Brain microvascular endothelial cell (primary cell): ENCODE data around the gene TMPRSS15.

ENCODE experiments used
- DNase-seq: peaks from one replicate; pipeline ENCODE4 v3.0.0-alpha.2; 2020
- H3K27ac ChIP-seq: fragments of 250-450 bp; sonication (Bioruptor Pico); 2 replicates; pipeline ENCODE4 v1.5.1; 2020; ENCODE audit warnings: mild to moderate bottlenecking, moderate library complexity
- H3K27me3 ChIP-seq: fragments of 250-450 bp; sonication (Bioruptor Pico); replicated peaks from 2 replicates; pipeline ENCODE4 v1.5.1; 2020; ENCODE audit warnings: mild to moderate bottlenecking
- H3K36me3 ChIP-seq: fragments of 250-450 bp; sonication (Bioruptor Pico); replicated peaks from 2 replicates; pipeline ENCODE4 v1.5.1; 2020; ENCODE audit warnings: mild to moderate bottlenecking
- H3K4me3 ChIP-seq: 2 replicates; pipeline ENCODE4 v1.5.1; 2011; ENCODE audit warnings: low read depth, mild to moderate bottlenecking, control low read depth, low read length, moderate library complexity
- CTCF ChIP-seq: IDR thresholded peaks from 2 replicates; pipeline ENCODE4 v1.5.1; 2011; ENCODE audit warnings: low read depth, mild to moderate bottlenecking, moderate library complexity, low read length, control low read depth, inconsistent platforms; ENCODE audit errors: missing control alignments
- in situ Hi-C: cut with HindIII; loops from 2 replicates; pipeline ENCODE4 v1.10.0; 2017; ENCODE audit warnings: low sequenced_read_pairs, low pct_ligation_motif_present

TMPRSS15 gene

DNA sequence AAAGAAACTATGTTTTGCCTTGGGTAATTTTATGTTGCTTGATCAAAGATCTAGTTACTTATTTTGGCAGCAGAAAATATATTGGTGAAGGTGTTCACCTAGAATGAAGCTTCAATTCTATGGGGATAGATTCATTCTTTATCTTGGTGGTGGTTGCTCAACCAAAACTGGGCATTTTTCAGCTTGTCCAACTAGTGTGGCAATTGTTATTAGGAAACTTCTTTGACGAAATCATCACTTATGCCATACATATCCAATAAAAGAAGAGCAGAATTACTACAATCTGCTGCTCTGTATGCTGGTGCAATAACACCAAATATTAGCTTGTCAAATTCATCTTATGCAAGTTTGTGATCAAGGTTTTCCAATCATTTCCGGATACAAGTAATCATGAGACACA lies 26.8 kb upstream of the TMPRSS15 start:
- no peak for TF ChIP-seq CTCF
- no peak for DNase-seq
- H3K27me3 ChIP-seq = no peaks in the 10 kb centered on the region
- in situ Hi-C loops = no loop called here
- no peaks in the 10 kb centered on the region for H3K36me3 ChIP-seq
- no peak overlapping the region for H3K4me3 ChIP-seq
- H3K27ac ChIP-seq = no peak overlapping the region

DNA sequence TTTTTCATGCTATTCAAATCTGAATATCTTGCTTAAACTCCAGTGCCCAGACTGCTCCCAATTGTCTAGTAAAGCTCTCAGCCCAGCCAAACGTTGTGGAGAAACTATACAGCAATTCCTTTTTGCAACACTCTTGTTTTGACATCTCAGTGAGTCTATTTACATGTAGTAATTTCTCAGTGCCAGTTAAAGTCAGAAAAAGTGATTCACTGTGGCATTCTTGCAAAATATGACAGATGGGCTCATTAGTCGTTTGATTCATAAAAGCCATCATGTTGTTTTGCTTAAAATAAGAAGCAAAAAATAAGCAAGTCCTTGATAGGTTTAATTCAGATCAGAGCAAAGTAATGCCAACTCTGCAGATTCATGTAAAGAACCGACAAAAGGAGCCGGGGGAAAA lies 20.7 kb upstream of the TMPRSS15 start:
- in situ Hi-C loops = no loop called here
- TF ChIP-seq CTCF = no peak
- no peak for DNase-seq
- no peak overlapping the region for H3K4me3 ChIP-seq
- H3K27ac ChIP-seq = no peak overlapping the region
- no peaks in the 10 kb centered on the region for H3K36me3 ChIP-seq
- no peaks in the 10 kb centered on the region for H3K27me3 ChIP-seq

DNA sequence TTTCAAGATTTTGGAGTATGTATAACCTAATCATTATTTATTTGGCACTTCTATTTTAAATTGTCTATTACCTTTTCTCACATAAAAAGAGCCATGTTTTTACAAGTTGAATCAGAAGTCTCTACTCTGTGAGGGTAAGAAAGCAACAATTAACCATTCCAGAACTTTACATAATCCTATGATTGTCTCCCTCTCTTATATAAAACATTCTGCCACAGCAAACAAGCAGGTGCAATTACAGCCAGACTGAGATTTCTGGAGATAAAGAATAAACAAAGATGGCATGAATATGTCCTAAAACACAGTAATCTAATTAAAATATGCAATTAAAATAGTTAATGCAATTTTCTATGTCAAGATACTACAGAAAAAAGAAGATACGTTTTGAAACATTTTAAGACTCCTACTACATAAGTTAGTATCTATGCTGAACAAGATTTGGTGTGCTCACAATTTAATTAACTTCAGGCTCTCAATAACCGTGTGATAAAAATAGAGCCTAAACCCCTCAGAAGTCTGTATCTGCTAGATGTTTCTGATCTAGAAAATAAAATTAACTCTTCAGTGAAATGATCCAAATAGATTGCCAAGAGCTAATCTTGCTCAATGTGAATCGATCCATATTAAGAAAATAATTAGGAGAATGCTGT lies 13.7 kb upstream of the TMPRSS15 start:
- in situ Hi-C loops = no loop called here

GRCh38 chr21:18411565-18411964 lies 8.0 kb upstream of the TMPRSS15 start:
- H3K36me3 ChIP-seq = no peaks in the 10 kb centered on the region
- no peak overlapping the region for H3K4me3 ChIP-seq
- in situ Hi-C loops = no loop called here
- no peaks in the 10 kb centered on the region for H3K27me3 ChIP-seq
- no peak for DNase-seq
- no peak overlapping the region for H3K27ac ChIP-seq
- TF ChIP-seq CTCF = no peak

More for the DNA sequence above, 13.7 kb upstream of the TMPRSS15 start:
- H3K27me3 ChIP-seq = no peaks in the 10 kb centered on the region
- TF ChIP-seq CTCF = no peak
- no peak for DNase-seq
- H3K27ac ChIP-seq = no peak overlapping the region
- no peaks in the 10 kb centered on the region for H3K36me3 ChIP-seq
- no peak overlapping the region for H3K4me3 ChIP-seq

DNA sequence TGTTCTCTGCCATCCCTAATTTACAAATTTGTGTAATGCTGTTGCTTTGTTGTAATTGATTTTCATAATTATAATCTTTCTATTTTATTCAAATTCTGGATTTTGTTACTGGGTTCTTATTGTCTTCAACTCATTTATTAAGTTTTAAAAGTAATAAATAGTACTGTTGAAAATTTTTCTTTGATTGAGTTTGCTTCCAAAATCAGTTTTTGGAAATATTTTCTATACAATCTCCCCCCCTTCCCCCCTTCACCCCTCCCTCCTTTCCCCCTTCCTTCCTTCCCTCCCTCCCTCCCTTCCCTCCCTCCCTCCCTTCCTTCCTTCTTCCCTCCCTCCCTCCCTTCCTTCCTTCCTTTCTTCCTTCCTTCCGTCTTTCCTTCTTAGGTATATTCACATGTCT lies 6.0 kb upstream of the TMPRSS15 start:
- no peak for DNase-seq
- H3K27ac ChIP-seq = no peak overlapping the region
- TF ChIP-seq CTCF = no peak
- H3K4me3 ChIP-seq = no peak overlapping the region
- H3K36me3 ChIP-seq = no peaks in the 10 kb centered on the region
- in situ Hi-C loops = no loop called here
- H3K27me3 ChIP-seq = no peaks in the 10 kb centered on the region

DNA sequence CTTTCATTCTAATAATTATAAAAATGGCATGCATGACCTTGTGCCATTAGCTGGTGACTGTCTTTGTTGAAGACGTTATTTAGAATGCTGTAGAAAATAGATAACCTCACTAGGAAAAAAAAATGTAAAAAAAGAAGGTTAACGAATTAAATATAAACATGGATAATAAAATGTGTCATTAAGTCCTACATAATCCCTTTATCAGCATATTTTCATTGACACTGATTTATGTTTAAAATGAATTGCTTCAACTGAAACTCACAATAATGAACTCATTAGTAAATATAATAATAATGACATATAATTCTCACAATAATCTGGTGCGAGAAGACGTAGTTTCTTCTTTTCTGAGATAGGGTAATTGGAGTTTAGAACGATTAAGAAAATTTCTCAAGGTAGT lies 4.7 kb downstream of the TMPRSS15 start:
- no peaks in the 10 kb centered on the region for H3K36me3 ChIP-seq
- no peak overlapping the region for H3K27ac ChIP-seq
- H3K4me3 ChIP-seq = no peak overlapping the region
- no peaks in the 10 kb centered on the region for H3K27me3 ChIP-seq
- in situ Hi-C loops = no loop called here
- no peak for TF ChIP-seq CTCF
- DNase-seq = no peak
